Caco-2 (cell line): Measurements from ENCODE around the gene ADGRG1. TPM values are rescaled to one million over a fixed set of nuclear protein-coding genes. Genes with fewer than 3 reads are reported as not detected.

Experiments
- BruUV-seq: library from RNA; stranded (reverse); fragments of 400-500 nt; replicated peaks from 2 replicates; lab custom pipeline; 2021; lab: Mats Ljungman, UMichigan
- CTCF ChIA-PET: fragments of 300-600 bp; sonication (Branson Sonifier 250); formaldehyde crosslinking; loops from one replicate; lab custom pipeline; 2022; ENCODE audit warnings: antibody characterized with exemption; lab: Charles Lee
- POLR2A ChIA-PET: fragments of 300-600 bp; sonication (Branson Sonifier 250); formaldehyde crosslinking; loops from one replicate; lab custom pipeline; 2022; ENCODE audit warnings: antibody characterized with exemption; lab: Charles Lee
- DNase-seq, 2 experiments: peaks; one replicate each; pipeline versions ENCODE4 v3.0.0 to v3.0.0-alpha.2; 2020 to 2022
- H3K27me3 ChIP-seq: replicated peaks from 2 replicates; pipeline ENCODE4 v1.6.0; 2011; ENCODE audit warnings: low read length; ENCODE audit not compliant: control insufficient read depth, insufficient read depth
- H3K36me3 ChIP-seq: 2 replicates; pipeline ENCODE4 v1.5.1; 2011; ENCODE audit warnings: low read length; ENCODE audit not compliant: control insufficient read depth, insufficient read depth
- H3K4me1 ChIP-seq: fragments of 250-450 bp; sonication (Bioruptor Pico); 2 replicates; pipeline ENCODE4 v1.5.1; 2020; ENCODE audit warnings: mild to moderate bottlenecking
- H3K4me3 ChIP-seq: 2 replicates; pipeline ENCODE4 v1.5.1; 2011; ENCODE audit warnings: low read depth, mild to moderate bottlenecking, control low read depth, low read length
- H3K9me3 ChIP-seq: fragments of 250-450 bp; sonication (Bioruptor Pico); 2 replicates; pipeline ENCODE4 v1.5.1; 2020; ENCODE audit warnings: mild to moderate bottlenecking, moderate library complexity
- H3K27ac Mint-ChIP-seq: one replicate; pipeline ENCODE4 v1.8.0; 2022; ENCODE audit warnings: mixed read lengths; ENCODE audit not compliant: unreplicated experiment
- H3K27me3 Mint-ChIP-seq: one replicate; pipeline ENCODE4 v1.8.0; 2022; ENCODE audit warnings: mixed read lengths; ENCODE audit not compliant: insufficient read depth, unreplicated experiment
- H3K36me3 Mint-ChIP-seq: one replicate; pipeline ENCODE4 v1.8.0; 2022; ENCODE audit warnings: mild to moderate bottlenecking, mixed read lengths; ENCODE audit not compliant: insufficient read depth, unreplicated experiment
- H3K4me1 Mint-ChIP-seq: one replicate; pipeline ENCODE4 v1.8.0; 2022; ENCODE audit warnings: low read depth, mixed read lengths; ENCODE audit not compliant: unreplicated experiment
- H3K4me3 Mint-ChIP-seq: one replicate; pipeline ENCODE4 v1.8.0; 2022; ENCODE audit warnings: mild to moderate bottlenecking, moderate library complexity, mixed read lengths; ENCODE audit not compliant: unreplicated experiment
- H3K9me3 Mint-ChIP-seq: one replicate; pipeline ENCODE4 v1.8.0; 2022; ENCODE audit warnings: mixed read lengths; ENCODE audit not compliant: unreplicated experiment
- CTCF ChIP-seq, 2 experiments: fragments of 200-600 bp in 1 of 2; IDR thresholded peaks; 1 replicate in 1 of 2; 2 replicates in 1 of 2; pipeline versions ENCODE4 v1.5.1 to v1.8.0; 2011 to 2022; ENCODE audit warnings: antibody characterized with exemption in 1 of 2, control low read depth in 1 of 2, inconsistent platforms in 1 of 2, low read depth in 1 of 2, low read length in 1 of 2, mild to moderate bottlenecking in 1 of 2, moderate library complexity in 1 of 2; ENCODE audit not compliant: insufficient read depth in 1 of 2, severe bottlenecking in 1 of 2, unreplicated experiment in 1 of 2
- intact Hi-C: fragments of 100-400 bp; cut with micrococcal nuclease; formaldehyde crosslinking; loops from one replicate; pipeline ENCODE4 v1.10.0; 2022; ENCODE audit not compliant: unreplicated experiment
- total RNA-seq: library from RNA; stranded (reverse); gene quantifications from 2 replicates; pipeline ENCODE4 v1.2.3, GENCODE V29; 2022

The ADGRG1 gene
- total RNA-seq, 1 experiment from 2014 or later = 195 TPM

GRCh38 chr16:57639172-57639887, 10.9 kb downstream of the ADGRG1 start:
- no peak for DNase-seq
- intact Hi-C loops = no loop called here
- peaks cover 11% of the 10 kb centered on the region for H3K4me1 Mint-ChIP-seq
- ChIA-PET CTCF (no interaction called here), POLR2A (no interaction called here)
- no peaks in the 10 kb centered on the region for H3K27me3 Mint-ChIP-seq
- Histone ChIP-seq H3K36me3 (peaks cover 4% of the 10 kb centered on the region), H3K4me3 (no peak overlapping the region), H3K4me1 (peaks cover 18% of the 10 kb centered on the region), H3K27me3 (no peaks in the 10 kb centered on the region), H3K9me3 (no peaks in the 10 kb centered on the region)
- H3K9me3 Mint-ChIP-seq = no peaks in the 10 kb centered on the region
- no peak overlapping the region for H3K4me3 Mint-ChIP-seq
- peaks cover 21% of the 10 kb centered on the region for H3K36me3 Mint-ChIP-seq
- no peak overlapping the region for H3K27ac Mint-ChIP-seq
- BruUV-seq = no TSS peak
- TF ChIP-seq CTCF (IDR thresholded peaks at IDR 0.05; ENCODE audit: insufficient read depth in 1 of 2, low read depth in 1 of 2, low read length in 1 of 2, severe bottlenecking in 1 of 2, unreplicated experiment in 1 of 2) = no peak

GRCh38 chr16:57640185-57640584, 11.8 kb downstream of the ADGRG1 start:
- intact Hi-C loops = no loop called here
- Histone ChIP-seq H3K4me3 (no peak overlapping the region), H3K4me1 (peaks cover 10% of the 10 kb centered on the region), H3K36me3 (peaks cover 8% of the 10 kb centered on the region), H3K9me3 (no peaks in the 10 kb centered on the region), H3K27me3 (no peaks in the 10 kb centered on the region)
- no peak overlapping the region for H3K27ac Mint-ChIP-seq
- peaks cover 21% of the 10 kb centered on the region for H3K36me3 Mint-ChIP-seq
- DNase-seq = no peak
- TF ChIP-seq CTCF (IDR thresholded peaks at IDR 0.05; ENCODE audit: insufficient read depth in 1 of 2, low read depth in 1 of 2, low read length in 1 of 2, severe bottlenecking in 1 of 2, unreplicated experiment in 1 of 2) = no peak
- ChIA-PET POLR2A (no interaction called here), CTCF (no interaction called here)
- no peaks in the 10 kb centered on the region for H3K27me3 Mint-ChIP-seq
- no peaks in the 10 kb centered on the region for H3K9me3 Mint-ChIP-seq
- H3K4me1 Mint-ChIP-seq = peaks cover 7% of the 10 kb centered on the region
- no TSS peak for BruUV-seq
- no peak overlapping the region for H3K4me3 Mint-ChIP-seq

DNA sequence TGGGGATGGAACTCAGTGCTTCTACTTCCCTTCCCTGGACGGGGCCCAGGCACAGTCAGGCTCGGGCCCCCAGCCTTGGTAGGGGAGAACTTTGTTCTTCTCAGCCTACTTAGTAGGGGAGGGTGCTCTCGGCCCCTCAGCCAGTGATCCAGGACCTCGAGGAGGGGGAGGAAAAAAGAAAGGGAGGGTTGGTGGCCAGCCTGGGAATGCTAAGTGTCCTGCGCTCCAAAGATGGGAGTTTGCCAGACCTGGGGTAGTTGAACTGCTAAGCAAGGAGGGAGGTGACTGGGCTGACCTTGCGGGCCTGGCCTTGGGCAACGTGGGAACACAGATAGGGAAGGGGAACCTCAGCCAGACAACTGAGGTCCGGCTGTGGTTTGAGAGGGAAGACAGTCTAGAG, 12.2 kb downstream of the ADGRG1 start:
- intact Hi-C loops = no loop called here
- Mint-ChIP-seq H3K4me3 (no peak overlapping the region), H3K9me3 (no peaks in the 10 kb centered on the region), H3K4me1 (peaks cover 5% of the 10 kb centered on the region), H3K27me3 (no peaks in the 10 kb centered on the region), H3K27ac (no peak overlapping the region), H3K36me3 (peaks cover 21% of the 10 kb centered on the region)
- Histone ChIP-seq H3K27me3 (no peaks in the 10 kb centered on the region), H3K4me3 (no peak overlapping the region), H3K4me1 (peaks cover 8% of the 10 kb centered on the region), H3K9me3 (no peaks in the 10 kb centered on the region), H3K36me3 (peaks cover 8% of the 10 kb centered on the region)
- ChIA-PET CTCF (no interaction called here), POLR2A (no interaction called here)
- BruUV-seq = no TSS peak
- no peak for DNase-seq
- no peak for TF ChIP-seq CTCF (IDR thresholded peaks at IDR 0.05; ENCODE audit: insufficient read depth in 1 of 2, low read depth in 1 of 2, low read length in 1 of 2, severe bottlenecking in 1 of 2, unreplicated experiment in 1 of 2)
